PFSK-1 (cell line): ENCODE measurements around the gene USP31.

Experiments used
- FOXP2 ChIP-seq: optimal IDR thresholded peaks from 2 replicates; pipeline ENCODE3; 2011; ENCODE audit warnings: borderline replicate concordance, control low read depth, inconsistent platforms; ENCODE audit not compliant: insufficient read depth; ENCODE audit errors: extremely low read length, extremely low read depth
- POLR2AphosphoS5 ChIP-seq: IDR thresholded peaks from 2 replicates; pipeline ENCODE4 v1.6.1; 2012; ENCODE audit warnings: low read depth, mild to moderate bottlenecking, control low read depth, low read length, moderate library complexity
- REST ChIP-seq, 2 experiments: IDR thresholded peaks; 2 replicates each; pipeline versions ENCODE4 v1.6.1 to v1.8.0; 2011 to 2012; ENCODE audit warnings: low read depth in 2 of 2, low read length in 2 of 2, control low read depth in 1 of 2, inconsistent platforms in 1 of 2, mild to moderate bottlenecking in 1 of 2, moderate library complexity in 1 of 2; ENCODE audit not compliant: insufficient read depth in 1 of 2
- SIN3A ChIP-seq: IDR thresholded peaks from 2 replicates; pipeline ENCODE4 v1.6.1; 2012; ENCODE audit warnings: mild to moderate bottlenecking, low read length, moderate library complexity, borderline replicate concordance; ENCODE audit not compliant: insufficient read depth
- TAF1 ChIP-seq: IDR thresholded peaks from 2 replicates; pipeline ENCODE4 v1.6.1; 2012; ENCODE audit warnings: low read length, control low read depth, borderline replicate concordance; ENCODE audit not compliant: insufficient read depth

USP31 gene

GRCh38 chr16:23016368-23016767, 132.9 kb downstream of the USP31 start:
- TF ChIP-seq SIN3A (no peak), FOXP2 (no peak), REST (IDR thresholded peaks at IDR 0.05; ENCODE audit: insufficient read depth in 1 of 2, low read depth in 2 of 2, low read length in 2 of 2) (no peak), TAF1 (no peak), POLR2AphosphoS5 (no peak)

- TF ChIP-seq POLR2AphosphoS5, result no peak
- no peak for TF ChIP-seq REST (IDR thresholded peaks at IDR 0.05; ENCODE audit: insufficient read depth in 1 of 2, low read depth in 2 of 2, low read length in 2 of 2)
- no peak for TF ChIP-seq FOXP2
- no peak for TF ChIP-seq SIN3A
- no peak for TF ChIP-seq TAF1
These were observed 133.7 kb downstream of the USP31 start for GRCh38 chr16:23015580-23015979.

- no peak for TF ChIP-seq FOXP2
- TF ChIP-seq REST (IDR thresholded peaks at IDR 0.05; ENCODE audit: insufficient read depth in 1 of 2, low read depth in 2 of 2, low read length in 2 of 2), result peak; percentile 62 to 90; a peak in 3 of 4 replicates
These were observed 134.7 kb downstream of the USP31 start for GRCh38 chr16:23014592-23014991.
